Globus pallidus (tissue), 1 donor: Measurements from ENCODE around the gene C1QTNF12.

Experiments used
- DNase-seq: peaks from one replicate; pipeline ENCODE4 v3.0.0-alpha.2; 2015; ENCODE audit warnings: low spot score

The C1QTNF12 gene, protein sequence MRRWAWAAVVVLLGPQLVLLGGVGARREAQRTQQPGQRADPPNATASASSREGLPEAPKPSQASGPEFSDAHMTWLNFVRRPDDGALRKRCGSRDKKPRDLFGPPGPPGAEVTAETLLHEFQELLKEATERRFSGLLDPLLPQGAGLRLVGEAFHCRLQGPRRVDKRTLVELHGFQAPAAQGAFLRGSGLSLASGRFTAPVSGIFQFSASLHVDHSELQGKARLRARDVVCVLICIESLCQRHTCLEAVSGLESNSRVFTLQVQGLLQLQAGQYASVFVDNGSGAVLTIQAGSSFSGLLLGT

GRCh38 chr1:1246577-1247340, at the start of gene C1QTNF12:
Gene C1QTNF12 (minus strand): TSS chr1:1246722. CDS start chr1:1246690, 32 bp downstream.
- DNase-seq, result no peak

DNA sequence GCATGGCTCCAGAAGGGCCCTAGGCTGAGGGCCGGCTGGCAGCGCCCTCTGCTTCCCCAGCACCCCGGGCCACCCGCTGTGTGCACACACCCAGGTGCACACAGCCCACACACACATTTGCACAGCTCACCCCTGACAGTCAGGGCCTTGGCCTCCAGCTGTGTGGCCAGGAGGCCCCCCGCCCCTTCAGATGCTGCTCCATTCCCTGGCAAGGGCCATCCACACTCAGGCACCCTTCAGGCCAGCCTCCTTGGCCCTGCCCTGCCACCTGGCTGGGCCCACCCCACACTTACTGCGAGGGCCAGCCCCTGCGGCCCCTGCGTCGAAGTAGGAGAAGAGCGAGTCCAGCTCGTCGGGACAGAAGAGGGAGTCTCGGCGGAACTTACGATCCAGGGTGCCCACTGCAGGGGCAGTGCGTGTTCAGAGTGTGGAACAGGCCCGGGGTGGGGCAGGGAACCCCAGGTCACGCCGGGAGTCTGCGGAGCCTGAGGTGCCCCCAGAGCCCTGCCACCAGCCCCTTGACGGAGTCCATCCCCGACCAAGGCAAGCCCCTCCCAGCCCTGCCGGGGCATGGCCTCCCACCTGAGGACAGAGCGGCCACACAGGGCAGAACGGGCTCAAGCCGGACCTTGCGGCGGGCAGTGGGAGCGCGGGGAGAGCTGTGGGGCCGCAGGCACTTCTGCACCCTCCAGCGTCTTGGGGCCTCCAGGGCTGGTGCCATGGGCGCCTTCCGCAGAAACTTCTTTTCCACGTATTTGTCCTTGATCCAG, 48.8 kb upstream of the C1QTNF12 start:
- no peak for DNase-seq

DNA sequence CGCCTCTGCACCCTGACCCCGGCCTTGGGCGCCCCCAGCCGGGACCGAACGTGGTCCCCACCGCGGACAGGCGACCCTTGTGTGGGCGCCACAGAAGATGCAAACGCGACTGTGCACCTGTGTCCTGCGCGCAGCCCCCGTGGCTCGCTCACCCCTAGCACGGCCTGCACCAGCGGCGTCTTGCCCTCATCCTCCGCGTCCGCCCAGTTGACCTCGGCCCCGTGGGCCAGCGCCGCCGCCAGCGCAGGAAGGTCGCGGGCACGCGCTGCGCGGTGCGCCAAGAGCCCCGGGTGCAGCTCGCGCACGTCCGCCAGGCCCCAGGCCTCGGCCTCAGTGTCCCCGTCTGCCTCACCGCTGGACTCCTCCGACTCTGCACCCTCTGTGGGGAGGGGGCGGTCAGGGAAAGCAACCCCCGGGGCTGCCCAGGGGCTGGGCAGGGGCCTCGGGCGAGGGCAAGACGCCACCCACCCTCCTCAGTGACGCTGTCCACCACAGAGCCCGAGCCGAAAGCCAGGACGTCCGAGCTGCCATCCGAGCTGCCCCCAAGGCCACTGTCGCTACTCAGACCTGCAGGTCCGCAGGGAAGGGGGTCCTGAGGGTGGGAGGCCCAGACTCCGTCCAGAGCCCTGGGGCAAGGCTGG, 47.8 kb upstream of the C1QTNF12 start:
- DNase-seq, result no peak

- DNase-seq, result no peak
These were observed 47.0 kb upstream of the C1QTNF12 start for GRCh38 chr1:1293263-1294249.

- DNase-seq, result no peak
These were observed 46.3 kb upstream of the C1QTNF12 start for GRCh38 chr1:1292851-1293250.

DNA sequence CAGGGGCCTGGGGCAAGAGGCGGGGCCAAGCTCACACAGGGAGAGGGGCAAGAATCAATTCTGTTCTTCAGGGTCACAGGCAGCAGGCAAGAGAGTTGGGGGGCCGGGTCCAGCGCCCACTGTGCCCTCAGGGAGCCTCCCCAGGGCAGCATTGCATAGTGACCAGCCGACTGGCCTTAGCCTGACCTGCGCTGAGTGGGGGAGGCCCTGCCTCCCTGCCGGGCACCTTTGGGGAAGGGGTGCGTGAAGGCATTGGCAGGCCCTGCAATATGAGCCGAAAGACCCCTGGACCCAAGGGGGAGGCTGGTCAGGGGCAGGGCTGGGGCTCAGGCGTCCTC, 45.9 kb upstream of the C1QTNF12 start:
- DNase-seq, result no peak

- no peak for DNase-seq
These were observed 45.3 kb upstream of the C1QTNF12 start for GRCh38 chr1:1291548-1292441.

DNA sequence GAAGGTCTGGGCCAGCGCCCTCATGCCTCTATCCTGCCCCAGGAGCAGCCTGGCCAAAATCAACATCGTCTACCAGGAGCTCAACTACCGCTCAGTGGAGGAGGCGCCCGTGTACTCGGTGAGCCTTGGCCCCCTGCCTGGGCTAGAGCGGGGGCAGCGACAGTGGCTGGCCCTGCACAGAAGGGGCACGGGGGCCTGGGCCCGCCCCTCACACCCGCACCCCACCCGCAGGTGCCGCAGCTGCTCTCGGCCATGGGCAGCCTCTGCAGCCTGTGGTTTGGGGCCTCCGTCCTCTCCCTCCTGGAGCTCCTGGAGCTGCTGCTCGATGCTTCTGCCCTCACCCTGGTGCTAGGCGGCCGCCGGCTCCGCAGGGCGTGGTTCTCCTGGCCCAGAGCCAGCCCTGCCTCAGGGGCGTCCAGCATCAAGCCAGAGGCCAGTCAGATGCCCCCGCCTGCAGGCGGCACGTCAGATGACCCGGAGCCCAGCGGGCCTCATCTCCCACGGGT, 44.6 kb upstream of the C1QTNF12 start:
- DNase-seq, result no peak

DNA sequence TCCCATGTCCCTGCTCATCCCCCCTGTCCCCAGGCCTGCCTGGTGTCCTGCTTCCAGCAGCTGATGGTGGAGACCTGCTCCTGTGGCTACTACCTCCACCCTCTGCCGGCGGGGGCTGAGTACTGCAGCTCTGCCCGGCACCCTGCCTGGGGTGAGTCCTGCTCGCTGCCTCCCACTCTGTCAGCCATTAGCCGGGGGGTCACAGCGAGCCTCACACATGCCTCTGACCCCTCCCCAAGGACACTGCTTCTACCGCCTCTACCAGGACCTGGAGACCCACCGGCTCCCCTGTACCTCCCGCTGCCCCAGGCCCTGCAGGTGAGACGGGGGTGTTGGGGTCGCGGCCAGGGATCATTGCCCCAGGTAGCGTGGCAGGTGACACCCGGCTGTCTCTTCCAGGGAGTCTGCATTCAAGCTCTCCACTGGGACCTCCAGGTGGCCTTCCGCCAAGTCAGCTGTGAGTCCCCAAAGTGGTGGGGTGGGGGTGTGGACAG, 43.8 kb upstream of the C1QTNF12 start:
- no peak for DNase-seq

DNA sequence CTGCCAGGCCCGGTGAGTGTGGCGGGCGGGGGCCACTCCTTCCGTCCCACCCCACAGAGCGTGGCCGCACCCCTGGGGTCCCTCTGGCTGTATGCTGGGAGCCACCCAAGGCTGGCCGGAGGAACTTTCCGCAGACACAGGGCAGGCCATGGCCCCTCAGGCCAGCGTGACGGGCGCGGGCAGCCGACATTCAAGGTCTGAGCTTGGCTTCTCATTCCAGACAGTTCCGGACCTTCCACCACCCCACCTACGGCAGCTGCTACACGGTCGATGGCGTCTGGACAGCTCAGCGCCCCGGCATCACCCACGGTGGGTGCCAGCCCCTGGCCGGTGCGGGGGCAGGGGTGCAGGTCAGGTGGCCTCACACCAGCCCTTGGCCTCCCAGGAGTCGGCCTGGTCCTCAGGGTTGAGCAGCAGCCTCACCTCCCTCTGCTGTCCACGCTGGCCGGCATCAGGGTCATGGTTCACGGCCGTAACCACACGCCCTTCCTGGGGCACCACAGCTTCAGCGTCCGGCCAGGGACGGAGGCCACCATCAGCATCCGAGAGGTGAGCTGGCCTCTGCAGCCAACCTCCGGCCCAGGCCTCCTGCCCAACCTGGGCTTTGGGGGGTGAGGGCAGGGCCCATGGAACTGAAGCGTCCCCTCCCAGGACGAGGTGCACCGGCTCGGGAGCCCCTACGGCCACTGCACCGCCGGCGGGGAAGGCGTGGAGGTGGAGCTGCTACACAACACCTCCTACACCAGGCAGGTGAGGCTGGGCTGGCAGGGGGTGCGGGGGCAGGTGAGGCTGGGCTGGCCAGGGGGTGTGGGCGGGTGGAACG, 41.0 kb upstream of the C1QTNF12 start:
- no peak for DNase-seq

DNA sequence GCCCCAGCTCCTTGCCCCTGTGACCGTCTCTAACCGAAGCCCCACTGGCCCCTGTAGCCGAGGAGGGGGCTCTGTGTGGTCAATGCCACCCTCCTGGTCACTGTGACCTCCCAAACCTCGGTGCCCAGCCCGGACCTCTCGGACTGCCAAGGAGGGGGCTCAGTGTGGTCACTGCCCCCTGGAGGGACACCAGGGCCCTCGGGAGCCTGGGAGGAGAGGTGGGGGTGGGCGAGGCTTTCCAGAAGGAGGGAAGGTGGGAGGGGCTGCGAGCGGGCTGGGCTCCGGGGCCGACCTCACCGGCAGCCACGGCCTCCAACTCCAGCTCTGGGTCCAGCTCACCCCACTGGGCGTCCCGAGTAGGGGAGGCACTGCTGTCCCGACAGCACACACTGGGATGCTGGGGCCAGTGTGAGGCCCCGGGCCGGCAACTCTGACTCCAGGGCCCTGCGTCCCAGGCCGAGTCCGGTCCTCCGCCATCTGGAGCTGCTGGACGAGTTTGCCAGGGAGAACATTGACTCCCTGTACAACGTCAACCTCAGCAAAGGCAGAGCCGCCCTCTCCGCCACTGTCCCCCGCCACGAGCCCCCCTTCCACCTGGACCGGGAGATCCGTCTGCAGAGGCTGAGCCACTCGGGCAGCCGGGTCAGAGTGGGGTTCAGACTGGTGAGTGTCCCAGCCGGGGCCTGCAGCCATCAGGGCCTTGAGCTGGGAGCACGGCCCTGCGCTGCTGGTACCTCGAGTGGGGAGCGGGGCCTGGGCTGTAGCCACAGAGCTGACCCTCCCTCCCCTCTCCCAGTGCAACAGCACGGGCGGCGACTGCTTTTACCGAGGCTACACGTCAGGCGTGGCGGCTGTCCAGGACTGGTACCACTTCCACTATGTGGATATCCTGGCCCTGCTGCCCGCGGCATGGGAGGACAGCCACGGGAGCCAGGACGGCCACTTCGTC, 40.1 kb upstream of the C1QTNF12 start:
- no peak for DNase-seq

- DNase-seq, result no peak
These were observed 39.2 kb upstream of the C1QTNF12 start for GRCh38 chr1:1285611-1286311.

GRCh38 chr1:1285102-1285571, 38.6 kb upstream of the C1QTNF12 start:
- no peak for DNase-seq

DNA sequence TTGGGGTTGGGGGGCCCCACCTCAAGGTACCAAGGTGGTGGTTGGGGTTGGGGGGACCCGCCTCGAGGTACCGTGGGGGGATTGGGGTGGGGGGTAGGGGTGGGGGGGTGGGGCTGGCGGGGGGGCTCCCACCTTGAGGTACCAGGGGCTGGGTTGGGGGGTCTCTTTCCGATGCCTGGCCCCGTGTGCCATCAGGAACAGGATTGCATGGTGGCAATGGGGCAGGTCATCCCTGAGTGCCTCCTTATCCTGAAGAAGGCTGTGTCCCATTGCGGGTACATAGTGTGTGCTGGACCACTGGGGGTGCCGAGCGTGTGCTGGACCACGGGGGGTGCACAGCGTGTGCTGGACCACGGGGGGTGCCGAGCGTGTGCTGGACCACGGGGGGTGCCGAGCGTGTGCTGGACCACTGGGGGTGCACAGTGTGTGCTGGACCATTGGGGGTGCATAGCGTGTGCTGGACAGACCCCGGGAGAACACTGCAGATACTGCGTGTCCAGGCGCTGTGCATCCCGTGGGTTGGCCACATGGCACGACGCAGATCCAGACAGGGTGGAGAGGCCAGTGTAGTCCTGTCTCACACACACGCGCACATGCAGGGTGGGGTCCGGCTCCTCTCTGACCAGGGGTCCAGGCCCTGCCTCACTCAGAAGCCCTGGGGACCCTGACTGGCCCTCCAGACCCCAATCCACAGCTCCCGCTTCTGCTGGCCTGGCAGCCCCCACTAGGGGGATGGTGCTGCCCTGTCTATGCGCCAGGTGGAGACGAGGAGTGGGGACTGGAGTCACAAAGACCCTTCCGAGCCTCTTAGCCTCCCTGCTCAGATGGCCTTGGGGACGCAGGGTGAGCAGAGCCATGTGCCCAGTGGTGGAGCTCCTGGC, 37.9 kb upstream of the C1QTNF12 start:
- DNase-seq, result no peak

- DNase-seq, result no peak
These were observed 37.3 kb upstream of the C1QTNF12 start for GRCh38 chr1:1283821-1284220.

- no peak for DNase-seq
These were observed 36.5 kb upstream of the C1QTNF12 start for GRCh38 chr1:1282998-1283397.
